Kidney epithelial cell (primary cell): Measurements from ENCODE around the gene ANKS1B. TPM values are rescaled to one million over a fixed set of nuclear protein-coding genes. Genes with fewer than 3 reads are reported as not detected.

Source experiments
- DNase-seq: peaks from one replicate; pipeline ENCODE4 v3.0.0-alpha.2; 2010; ENCODE audit warnings: low read depth
- H3K27me3 ChIP-seq: 2 replicates; pipeline ENCODE4 v1.6.0; 2011; ENCODE audit warnings: low read length; ENCODE audit not compliant: control insufficient read depth, insufficient read depth
- H3K36me3 ChIP-seq: 2 replicates; pipeline ENCODE4 v1.5.1; 2011; ENCODE audit warnings: low read length; ENCODE audit not compliant: control insufficient read depth, insufficient read depth
- H3K4me3 ChIP-seq: 2 replicates; pipeline ENCODE4 v1.5.1; 2011; ENCODE audit warnings: low read depth, mild to moderate bottlenecking, control low read depth, low read length
- total RNA-seq: library from RNA; depleted of rRNA; stranded (reverse); fragments of >200 nt; gene quantifications from 2 replicates; pipeline ENCODE4 v1.2.3, GENCODE V29; 2015
- TF ChIP-seq, protein P1 (sequence below): IDR thresholded peaks from 2 replicates; pipeline ENCODE4 v1.5.1; 2011; ENCODE audit warnings: mild to moderate bottlenecking, moderate library complexity, low read length, control low read depth, inconsistent platforms; ENCODE audit not compliant: insufficient read depth, poor library complexity, severe bottlenecking

Gene ANKS1B
- total RNA-seq, 1 donor from 2014 or later = 0.13 TPM

DNA sequence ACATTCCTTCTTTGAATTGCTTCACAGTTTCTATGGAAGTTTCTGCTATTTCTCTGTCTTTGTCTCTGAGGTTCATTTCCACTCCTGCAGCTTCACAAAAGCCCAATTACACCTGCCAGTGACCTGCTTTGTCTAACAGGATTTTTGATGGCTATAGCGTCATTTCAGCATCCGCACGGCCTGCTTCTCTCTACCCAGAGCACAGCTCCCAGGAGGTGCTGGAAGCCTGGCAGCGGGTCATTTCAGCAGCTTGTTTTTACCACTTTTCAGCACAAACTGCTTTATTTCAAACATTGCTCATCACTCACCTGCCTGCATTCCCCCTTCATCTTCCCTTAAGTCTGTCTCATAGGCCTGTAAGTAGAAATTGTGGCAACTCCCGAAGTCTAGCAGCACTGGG lies 771.7 kb downstream of the ANKS1B start:
- DNase-seq = no peak
- Histone ChIP-seq H3K27me3 (no peaks in the 10 kb centered on the region), H3K4me3 (no peak overlapping the region), H3K36me3 (no peaks in the 10 kb centered on the region)
- TF ChIP-seq, protein P1, sequence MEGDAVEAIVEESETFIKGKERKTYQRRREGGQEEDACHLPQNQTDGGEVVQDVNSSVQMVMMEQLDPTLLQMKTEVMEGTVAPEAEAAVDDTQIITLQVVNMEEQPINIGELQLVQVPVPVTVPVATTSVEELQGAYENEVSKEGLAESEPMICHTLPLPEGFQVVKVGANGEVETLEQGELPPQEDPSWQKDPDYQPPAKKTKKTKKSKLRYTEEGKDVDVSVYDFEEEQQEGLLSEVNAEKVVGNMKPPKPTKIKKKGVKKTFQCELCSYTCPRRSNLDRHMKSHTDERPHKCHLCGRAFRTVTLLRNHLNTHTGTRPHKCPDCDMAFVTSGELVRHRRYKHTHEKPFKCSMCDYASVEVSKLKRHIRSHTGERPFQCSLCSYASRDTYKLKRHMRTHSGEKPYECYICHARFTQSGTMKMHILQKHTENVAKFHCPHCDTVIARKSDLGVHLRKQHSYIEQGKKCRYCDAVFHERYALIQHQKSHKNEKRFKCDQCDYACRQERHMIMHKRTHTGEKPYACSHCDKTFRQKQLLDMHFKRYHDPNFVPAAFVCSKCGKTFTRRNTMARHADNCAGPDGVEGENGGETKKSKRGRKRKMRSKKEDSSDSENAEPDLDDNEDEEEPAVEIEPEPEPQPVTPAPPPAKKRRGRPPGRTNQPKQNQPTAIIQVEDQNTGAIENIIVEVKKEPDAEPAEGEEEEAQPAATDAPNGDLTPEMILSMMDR = no peak

DNA sequence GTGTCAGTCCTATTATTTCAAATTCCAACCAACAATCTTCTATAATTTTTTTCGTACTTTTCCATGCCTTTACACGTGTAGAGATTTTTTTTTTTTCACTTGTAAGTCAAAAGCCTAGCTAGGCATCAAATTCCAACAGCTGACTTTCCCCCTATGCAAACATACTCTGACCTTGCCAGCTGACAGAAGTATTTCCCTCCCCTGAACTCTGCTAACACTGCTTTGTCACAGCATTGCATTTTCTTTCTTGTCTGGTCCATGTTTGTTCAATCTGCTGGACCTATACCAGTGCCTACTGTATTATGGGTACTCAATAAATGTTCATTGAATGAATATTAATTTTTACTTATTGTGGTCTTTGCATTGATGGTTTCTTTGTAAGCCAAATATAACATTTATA lies 772.5 kb downstream of the ANKS1B start:
- H3K36me3 ChIP-seq = no peaks in the 10 kb centered on the region
- H3K4me3 ChIP-seq = no peak overlapping the region
- no peak for DNase-seq
- no peaks in the 10 kb centered on the region for H3K27me3 ChIP-seq
- TF ChIP-seq, protein P1 = no peak

DNA sequence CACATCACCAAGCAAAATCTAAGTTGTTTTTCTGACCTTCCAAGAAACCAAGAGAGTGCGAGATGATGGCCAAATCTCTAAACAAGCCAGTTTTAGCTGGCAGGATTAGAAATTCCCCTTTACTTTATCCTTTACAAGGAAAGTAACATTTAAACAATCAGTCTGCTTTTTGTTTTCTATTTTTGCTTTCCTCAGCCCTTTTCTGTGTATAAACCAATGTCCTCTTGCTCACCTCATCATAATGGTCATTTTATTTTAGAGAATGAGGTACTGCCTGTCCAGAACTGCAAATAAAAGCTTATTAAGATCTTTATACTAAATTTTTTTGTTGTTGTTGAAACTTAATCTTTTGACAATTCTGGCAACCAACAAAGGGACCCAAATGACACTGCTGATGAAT lies 779.6 kb downstream of the ANKS1B start:
- H3K4me3 ChIP-seq = no peak overlapping the region
- TF ChIP-seq, protein P1 = no peak

DNA sequence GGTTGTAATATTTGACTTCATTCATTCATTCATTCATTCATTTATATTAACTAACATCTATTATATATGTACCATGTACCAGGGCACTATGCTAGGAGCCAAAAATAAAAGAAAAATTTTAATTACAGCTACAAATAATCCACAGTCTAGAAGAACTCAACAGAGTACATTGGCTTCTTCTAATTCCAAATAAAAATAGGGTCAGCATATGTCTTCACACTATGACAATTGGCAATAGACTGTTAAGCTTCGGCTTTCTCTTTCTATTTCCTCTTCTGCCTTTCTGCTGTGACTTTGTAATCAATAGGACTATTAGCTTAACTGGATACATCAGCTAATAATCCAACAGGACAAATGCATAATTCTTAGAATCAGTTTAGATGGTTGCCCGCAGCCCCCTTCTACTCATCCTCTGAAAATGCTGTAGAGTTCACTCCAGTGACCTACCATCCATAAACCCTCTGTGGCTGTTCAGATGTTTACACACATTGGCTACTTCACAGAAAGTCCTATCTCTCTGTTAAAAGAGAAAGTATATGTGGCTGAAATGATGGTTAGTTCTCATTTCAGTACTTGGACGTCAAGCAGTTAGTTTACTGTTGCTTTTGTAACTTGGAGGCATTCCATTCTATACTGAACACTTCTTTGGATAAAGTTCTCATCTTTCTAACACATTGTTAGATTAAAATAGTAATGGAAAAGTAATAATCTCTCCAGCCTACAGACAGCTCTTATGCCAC lies 782.7 kb downstream of the ANKS1B start:
- DNase-seq = no peak
- H3K27me3 ChIP-seq = no peaks in the 10 kb centered on the region
- TF ChIP-seq, protein P1 = no peak
- no peak overlapping the region for H3K4me3 ChIP-seq
- no peaks in the 10 kb centered on the region for H3K36me3 ChIP-seq

More for the DNA sequence above, 779.6 kb downstream of the ANKS1B start:
- no peak for DNase-seq
- no peaks in the 10 kb centered on the region for H3K27me3 ChIP-seq
- no peaks in the 10 kb centered on the region for H3K36me3 ChIP-seq

DNA sequence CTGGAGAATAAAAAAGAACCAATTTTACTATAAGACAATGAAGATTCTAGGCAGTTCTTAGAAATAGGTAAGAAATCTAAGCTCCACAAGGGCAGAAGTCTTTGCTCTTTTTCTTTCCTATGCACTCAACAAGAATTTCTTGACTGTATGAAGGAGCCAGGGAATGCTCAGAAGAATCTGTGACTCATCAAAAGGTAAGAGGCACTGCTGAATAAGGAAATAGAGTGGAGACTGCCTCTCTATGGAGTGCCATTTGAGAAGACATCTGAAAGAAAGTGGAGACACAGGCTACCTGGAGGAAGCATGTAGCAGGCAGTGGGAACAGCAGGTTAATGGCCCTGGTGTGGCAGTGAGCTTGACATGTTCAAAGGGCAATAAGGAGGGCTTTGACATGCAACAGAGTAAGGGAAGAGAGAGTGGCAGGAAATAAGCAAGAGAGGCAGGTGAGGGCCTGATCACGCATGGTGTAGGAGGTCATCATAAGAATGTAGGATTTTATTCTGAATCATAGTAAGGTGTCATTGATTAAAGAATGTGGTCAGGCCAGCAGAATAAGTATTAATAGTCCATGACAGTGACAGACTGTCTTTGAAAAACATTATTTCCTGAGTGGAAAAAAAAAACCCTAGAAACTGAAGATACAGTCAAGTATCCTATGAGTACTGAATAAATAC lies 783.9 kb downstream of the ANKS1B start:
- DNase-seq = no peak
- H3K4me3 ChIP-seq = no peak overlapping the region
- no peaks in the 10 kb centered on the region for H3K36me3 ChIP-seq
- TF ChIP-seq, protein P1 = no peak
- no peaks in the 10 kb centered on the region for H3K27me3 ChIP-seq
